ENCODE results near the gene EFHC1. TPM values are rescaled to one million over a fixed set of nuclear protein-coding genes. Genes with fewer than 3 reads are reported as not detected.

Gene EFHC1
- total RNA-seq, 8 experiments from 2014 or later: 15.5 to 74.2 (median 32.0) TPM

- Histone ChIP-seq H3K4me3 (no peak overlapping the region), H3K4me1 (replicated peaks in 1 of 2) (peaks cover 0 to 7% of the 10 kb centered on the region in 2 donors), H3K27ac (no peak overlapping the region)
- ATAC-seq (replicated peaks in 6 of 8): no peak
- 25 to 100% (median 82%) methylated on average over 1 to 7 of the region's 10 CpGs; no CpG with 5 or more reads in 2 of the 10 experiments for WGBS, 10 experiments
- in situ Hi-C loops (cut with MboI; ENCODE audit: low pct_unique_long_range_greater_than_20kb in 2 of 9, low sequenced_read_pairs in 9 of 9, unreplicated experiment in 9 of 9): no loop called here
Measured at GRCh38 chr6:52543729-52544601, 123.8 kb downstream of the EFHC1 start.

GRCh38 chr6:52544602-52545405 is 124.7 kb downstream of the EFHC1 start:
- WGBS, 10 experiments: 0 to 95% (median 85%) methylated on average over 1 to 7 of the region's 9 CpGs
- Histone ChIP-seq H3K4me3 (no peak overlapping the region), H3K4me1 (replicated peaks in 1 of 2) (peaks cover 0 to 7% of the 10 kb centered on the region in 2 donors), H3K27ac (no peak overlapping the region)
- ATAC-seq (replicated peaks in 6 of 8): peak in 1 of 8 experiments; percentile 55
- in situ Hi-C loops (cut with MboI; ENCODE audit: low pct_unique_long_range_greater_than_20kb in 2 of 9, low sequenced_read_pairs in 9 of 9, unreplicated experiment in 9 of 9): no loop called here

GRCh38 chr6:52545406-52546119 is 125.4 kb downstream of the EFHC1 start:
- in situ Hi-C loops (cut with MboI; ENCODE audit: low pct_unique_long_range_greater_than_20kb in 2 of 9, low sequenced_read_pairs in 9 of 9, unreplicated experiment in 9 of 9): no loop called here
- no peak for ATAC-seq (replicated peaks in 6 of 8)
- WGBS, 10 experiments: 45 to 100% (median 80%) methylated on average over 1 to 5 of the region's 6 CpGs; no CpG with 5 or more reads in 2 of the 10 experiments
- Histone ChIP-seq H3K4me1 (replicated peaks in 1 of 2) (peaks cover 0 to 7% of the 10 kb centered on the region in 2 donors), H3K27ac (no peak overlapping the region), H3K4me3 (no peak overlapping the region)

GRCh38 chr6:52546192-52546591 is 126.0 kb downstream of the EFHC1 start:
- no peak overlapping the region for H3K27ac ChIP-seq
- in situ Hi-C loops (cut with MboI; ENCODE audit: low pct_unique_long_range_greater_than_20kb in 2 of 9, low sequenced_read_pairs in 9 of 9, unreplicated experiment in 9 of 9): no loop called here
- peaks cover 0 to 8% of the 10 kb centered on the region in 2 donors for H3K4me1 ChIP-seq (replicated peaks in 1 of 2)
- H3K4me3 ChIP-seq: no peak overlapping the region
- WGBS, 10 experiments: 88 to 100% (median 100%) methylated on average over 1 of the region's 1 CpG; no CpG with 5 or more reads in 6 of the 10 experiments
- no peak for ATAC-seq (replicated peaks in 6 of 8)

GRCh38 chr6:52546678-52547077 is 126.5 kb downstream of the EFHC1 start:
- 50 to 100% (median 100%) methylated on average over 1 to 2 of the region's 3 CpGs; no CpG with 5 or more reads in 3 of the 10 experiments for WGBS, 10 experiments
- ATAC-seq (replicated peaks in 6 of 8): no peak
- H3K4me1 ChIP-seq (replicated peaks in 1 of 2): peaks cover 4 to 13% of the 10 kb centered on the region in 2 donors
- H3K27ac ChIP-seq: no peak overlapping the region
- in situ Hi-C loops (cut with MboI; ENCODE audit: low pct_unique_long_range_greater_than_20kb in 2 of 9, low sequenced_read_pairs in 9 of 9, unreplicated experiment in 9 of 9): no loop called here
- no peak overlapping the region for H3K4me3 ChIP-seq

GRCh38 chr6:52547647-52548352 is 127.7 kb downstream of the EFHC1 start:
- peak in 4 of 8 experiments; percentile 18 to 73 (median 36) for ATAC-seq (replicated peaks in 6 of 8)

GRCh38 chr6:52548353-52548713 is 128.2 kb downstream of the EFHC1 start:
- Histone ChIP-seq H3K27ac (no peak overlapping the region), H3K4me3 (no peak overlapping the region), H3K4me1 (replicated peaks in 1 of 2) (peaks cover 4 to 23% of the 10 kb centered on the region in 2 donors)
- WGBS, 10 experiments: 63 to 94% (median 87%) methylated on average over 3 to 7 of the region's 7 CpGs; no CpG with 5 or more reads in 4 of the 10 experiments
- in situ Hi-C loops (cut with MboI; ENCODE audit: low pct_unique_long_range_greater_than_20kb in 2 of 9, low sequenced_read_pairs in 9 of 9, unreplicated experiment in 9 of 9): no loop called here
- ATAC-seq (replicated peaks in 6 of 8): no peak

More at GRCh38 chr6:52547647-52548352, 127.7 kb downstream of the EFHC1 start:
- 60 to 100% (median 94%) methylated on average over 1 to 5 of the region's 9 CpGs; no CpG with 5 or more reads in 3 of the 10 experiments for WGBS, 10 experiments
- Histone ChIP-seq H3K4me1 (replicated peaks in 1 of 2) (peaks cover 4 to 23% of the 10 kb centered on the region in 2 donors), H3K27ac (no peak overlapping the region), H3K4me3 (no peak overlapping the region)
- in situ Hi-C loops (cut with MboI; ENCODE audit: low pct_unique_long_range_greater_than_20kb in 2 of 9, low sequenced_read_pairs in 9 of 9, unreplicated experiment in 9 of 9): no loop called here

GRCh38 chr6:52548999-52549398 is 128.9 kb downstream of the EFHC1 start:
- WGBS, 10 experiments: 78 to 100% (median 90%) methylated on average over 1 to 3 of the region's 5 CpGs; no CpG with 5 or more reads in 5 of the 10 experiments
- in situ Hi-C loops (cut with MboI; ENCODE audit: low pct_unique_long_range_greater_than_20kb in 2 of 9, low sequenced_read_pairs in 9 of 9, unreplicated experiment in 9 of 9): no loop called here
- no peak for ATAC-seq (replicated peaks in 6 of 8)

GRCh38 chr6:52549428-52549827 is 129.3 kb downstream of the EFHC1 start:
- 33 to 100% (median 91%) methylated on average over 1 to 4 of the region's 4 CpGs for WGBS, 10 experiments
- Histone ChIP-seq H3K27ac (no peak overlapping the region), H3K4me3 (no peak overlapping the region), H3K4me1 (replicated peaks in 1 of 2) (peaks cover 4 to 23% of the 10 kb centered on the region in 2 donors)
- ATAC-seq (replicated peaks in 6 of 8): no peak
- in situ Hi-C loops (cut with MboI; ENCODE audit: low pct_unique_long_range_greater_than_20kb in 2 of 9, low sequenced_read_pairs in 9 of 9, unreplicated experiment in 9 of 9): no loop called here

More at GRCh38 chr6:52548999-52549398, 128.9 kb downstream of the EFHC1 start:
- Histone ChIP-seq H3K4me3 (no peak overlapping the region), H3K4me1 (replicated peaks in 1 of 2) (peaks cover 4 to 23% of the 10 kb centered on the region in 2 donors), H3K27ac (no peak overlapping the region)

GRCh38 chr6:52550014-52550575 is 130.0 kb downstream of the EFHC1 start:
- Histone ChIP-seq H3K4me3 (no peak overlapping the region), H3K4me1 (replicated peaks in 1 of 2) (peaks cover 4 to 23% of the 10 kb centered on the region in 2 donors), H3K27ac (no peak overlapping the region)
- in situ Hi-C loops (cut with MboI; ENCODE audit: low pct_unique_long_range_greater_than_20kb in 2 of 9, low sequenced_read_pairs in 9 of 9, unreplicated experiment in 9 of 9): no loop called here
- 77 to 100% (median 92%) methylated on average over 1 to 6 of the region's 6 CpGs; no CpG with 5 or more reads in 1 of the 10 experiments for WGBS, 10 experiments
- no peak for ATAC-seq (replicated peaks in 6 of 8)

GRCh38 chr6:52550870-52551269 is 130.7 kb downstream of the EFHC1 start:
- no peak overlapping the region for H3K4me3 ChIP-seq
- no peak for ATAC-seq (replicated peaks in 6 of 8)
- H3K27ac ChIP-seq: no peak overlapping the region
- in situ Hi-C loops (cut with MboI; ENCODE audit: low pct_unique_long_range_greater_than_20kb in 2 of 9, low sequenced_read_pairs in 9 of 9, unreplicated experiment in 9 of 9): no loop called here
- WGBS, 10 experiments: 70 to 100% (median 88%) methylated on average over 1 to 5 of the region's 5 CpGs; no CpG with 5 or more reads in 2 of the 10 experiments
- peaks cover 4 to 23% of the 10 kb centered on the region in 2 donors for H3K4me1 ChIP-seq (replicated peaks in 1 of 2)

Data from motor neuron (in vitro differentiated cells).